ENCODE measurements around the gene SPRR5.

SPRR5 gene

DNA sequence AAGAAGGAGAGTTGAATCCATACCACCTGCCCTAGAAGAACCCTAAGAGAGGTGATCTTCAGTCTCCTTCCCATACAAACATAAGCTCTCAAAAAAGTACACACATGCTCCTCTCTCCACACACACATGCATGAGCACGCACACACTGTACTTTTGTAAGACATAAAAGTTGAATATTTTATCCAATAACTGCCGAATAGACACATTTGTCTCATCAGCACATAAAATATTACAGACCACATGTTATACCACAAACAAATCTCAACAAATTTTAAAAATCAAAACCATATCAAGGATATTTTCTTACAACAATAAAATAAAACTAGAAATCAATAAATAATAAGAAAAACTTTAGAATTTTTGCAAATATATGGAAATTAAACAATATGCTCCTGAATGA, 39.6 kb downstream of the SPRR5 start:
- no peak for DNase-seq

DNA sequence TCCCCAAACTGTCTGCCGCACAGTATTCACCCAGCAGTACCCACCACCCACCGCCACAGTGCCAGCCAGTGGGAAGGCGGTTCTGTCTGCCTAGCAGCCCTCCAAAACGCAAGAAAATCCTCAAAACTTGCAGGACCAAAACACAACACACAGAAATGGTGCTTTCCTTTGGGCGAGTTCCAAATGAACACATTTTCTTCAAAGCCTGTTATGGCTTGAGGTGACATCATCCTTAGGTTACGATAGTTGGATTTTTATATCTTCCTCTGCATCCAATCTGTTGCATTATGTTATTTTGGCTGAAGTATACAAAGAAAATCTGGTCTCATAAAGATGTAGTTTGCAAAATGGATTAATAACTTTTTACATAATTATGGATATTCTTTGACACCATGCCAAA, 46.2 kb downstream of the SPRR5 start:
- no peak for DNase-seq

DNA sequence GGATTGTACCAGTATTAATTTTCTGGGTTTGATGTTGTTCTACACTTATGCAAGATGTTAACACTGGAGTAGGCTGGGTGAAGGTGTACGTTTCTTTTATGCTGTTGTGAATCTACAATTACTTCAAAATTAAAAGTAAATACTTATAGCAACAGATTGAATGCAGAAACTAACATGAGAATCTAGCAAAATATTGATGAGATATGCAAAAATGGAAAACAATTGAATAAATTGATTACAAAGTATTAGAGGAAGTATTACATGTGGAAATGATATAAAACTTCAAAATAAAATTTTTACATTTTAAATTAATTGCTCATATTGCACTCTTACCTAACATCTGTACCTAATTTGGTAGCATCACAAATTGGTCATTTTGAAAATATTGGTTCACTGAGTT, 48.8 kb downstream of the SPRR5 start:
- DNase-seq, result no peak

DNA sequence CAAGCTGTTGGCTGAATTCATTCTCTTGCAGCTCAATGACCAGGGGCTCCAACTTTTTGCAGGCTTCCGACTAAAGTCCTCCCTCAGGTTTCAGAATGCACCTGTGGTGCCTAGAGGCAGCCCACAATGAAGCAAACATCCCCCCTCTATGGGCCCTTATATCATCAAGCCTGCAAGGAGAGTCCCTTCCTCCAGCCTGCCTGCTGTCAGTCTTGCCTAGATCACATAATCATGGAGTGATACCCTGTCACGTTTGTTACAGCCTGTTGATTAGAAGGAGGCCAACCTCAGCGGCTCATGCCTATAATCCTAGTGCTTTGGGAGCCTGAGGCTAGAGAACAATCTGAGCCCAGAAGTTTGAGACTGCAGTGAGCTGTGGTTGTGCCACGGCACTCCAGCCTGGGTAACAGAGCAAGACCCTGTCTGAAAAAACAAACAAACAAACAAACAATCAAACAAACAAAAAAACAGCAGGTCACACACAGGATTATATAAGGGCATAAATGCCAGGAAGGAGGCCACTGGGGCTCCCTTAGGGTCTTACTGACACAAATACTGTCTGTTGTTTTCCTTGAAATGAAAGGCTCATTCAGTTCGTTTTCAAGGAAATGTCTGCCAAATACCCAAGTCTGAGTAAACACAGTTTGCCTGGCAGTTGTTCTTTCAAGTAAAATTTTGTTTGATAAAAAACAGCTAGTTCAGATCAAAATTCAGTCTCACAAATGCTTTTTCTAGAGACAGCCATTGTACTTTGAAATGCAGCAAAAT, 49.8 kb downstream of the SPRR5 start:
- no peak for DNase-seq

DNA sequence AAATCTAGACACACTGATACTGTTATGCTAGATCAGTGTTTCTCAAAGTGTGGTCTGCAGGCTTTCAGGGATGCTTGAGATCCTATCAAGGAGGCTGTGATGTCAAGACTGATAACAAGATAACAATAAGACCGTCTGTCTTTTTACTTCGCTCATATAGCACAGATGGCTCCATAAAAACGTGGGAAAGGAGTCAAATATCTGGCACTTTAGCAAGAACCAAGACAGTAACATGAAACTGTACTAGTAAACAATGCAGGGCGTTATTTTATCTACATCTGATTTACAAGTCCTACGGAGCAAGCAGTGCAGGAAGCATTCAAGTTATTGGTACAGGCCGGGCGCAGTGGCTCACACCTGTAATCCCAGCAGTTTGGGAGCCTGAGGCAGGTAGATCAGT, 50.9 kb downstream of the SPRR5 start:
- DNase-seq, result no peak

DNA sequence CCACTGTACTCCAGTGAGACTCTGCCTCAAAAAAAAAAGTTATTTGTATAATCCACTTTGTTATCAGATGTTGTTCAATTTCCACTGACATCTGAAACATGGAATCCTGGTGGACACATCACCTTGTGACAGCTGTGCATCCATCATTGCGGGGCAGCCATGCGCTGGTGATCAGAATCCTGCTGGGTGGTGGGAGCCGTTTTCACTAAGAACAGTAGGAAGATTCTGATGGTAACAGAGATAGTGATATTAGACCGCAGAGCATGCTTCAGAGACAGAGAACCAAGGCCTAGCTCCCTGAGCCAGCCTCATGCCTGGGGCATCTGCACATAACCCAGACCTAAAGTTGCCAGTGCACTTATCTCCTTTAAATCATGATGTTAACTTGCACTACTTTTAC, 51.5 kb downstream of the SPRR5 start:
- no peak for DNase-seq
